Type B pancreatic cell (in vitro differentiated cells): Measurements from ENCODE around the gene NGEF. TPM values are rescaled to one million over a fixed set of nuclear protein-coding genes. Genes with fewer than 3 reads are reported as not detected.

Experiments used
- DNase-seq: peaks from one replicate; pipeline ENCODE4 v3.0.0; 2021; ENCODE audit warnings: mixed read lengths; ENCODE audit not compliant: unreplicated experiment; ENCODE audit errors: extremely low spot score
- H3K27ac Mint-ChIP-seq: 2 replicates; pipeline ENCODE4 v1.8.0; 2021; ENCODE audit warnings: mild to moderate bottlenecking, mixed read lengths
- H3K27me3 Mint-ChIP-seq: 2 replicates; pipeline ENCODE4 v1.8.0; 2021; ENCODE audit warnings: mixed read lengths
- H3K36me3 Mint-ChIP-seq: 2 replicates; pipeline ENCODE4 v1.8.0; 2021; ENCODE audit warnings: mixed read lengths
- H3K4me1 Mint-ChIP-seq: one replicate; pipeline ENCODE4 v1.8.0; 2021; ENCODE audit warnings: mixed read lengths; ENCODE audit not compliant: unreplicated experiment
- H3K4me3 Mint-ChIP-seq: 2 replicates; pipeline ENCODE4 v1.8.0; 2021; ENCODE audit warnings: mild to moderate bottlenecking, mixed read lengths
- H3K9me3 Mint-ChIP-seq: 2 replicates; pipeline ENCODE4 v1.8.0; 2021; ENCODE audit warnings: mixed read lengths
- total RNA-seq: library from RNA; stranded (reverse); gene quantifications from 2 replicates; pipeline ENCODE4 v1.2.1, GENCODE V29; 2021; ENCODE audit warnings: low replicate concordance
- TF ChIP-seq, protein P1 (sequence below): fragments of 200-600 bp; sonication (generic); conservative IDR thresholded peaks from 2 replicates; pipeline ENCODE4 v1.5.0; 2021; ENCODE audit warnings: antibody characterized with exemption, mild to moderate bottlenecking

The NGEF gene
- total RNA-seq, 1 donor from 2014 or later = 20.7 TPM

- peaks cover 6% of the 10 kb centered on the region for H3K4me1 Mint-ChIP-seq
- peaks cover 14% of the 10 kb centered on the region for H3K27me3 Mint-ChIP-seq
- no peak overlapping the region for H3K4me3 Mint-ChIP-seq
- DNase-seq = no peak
- H3K27ac Mint-ChIP-seq = no peak overlapping the region
- TF ChIP-seq, protein P1, sequence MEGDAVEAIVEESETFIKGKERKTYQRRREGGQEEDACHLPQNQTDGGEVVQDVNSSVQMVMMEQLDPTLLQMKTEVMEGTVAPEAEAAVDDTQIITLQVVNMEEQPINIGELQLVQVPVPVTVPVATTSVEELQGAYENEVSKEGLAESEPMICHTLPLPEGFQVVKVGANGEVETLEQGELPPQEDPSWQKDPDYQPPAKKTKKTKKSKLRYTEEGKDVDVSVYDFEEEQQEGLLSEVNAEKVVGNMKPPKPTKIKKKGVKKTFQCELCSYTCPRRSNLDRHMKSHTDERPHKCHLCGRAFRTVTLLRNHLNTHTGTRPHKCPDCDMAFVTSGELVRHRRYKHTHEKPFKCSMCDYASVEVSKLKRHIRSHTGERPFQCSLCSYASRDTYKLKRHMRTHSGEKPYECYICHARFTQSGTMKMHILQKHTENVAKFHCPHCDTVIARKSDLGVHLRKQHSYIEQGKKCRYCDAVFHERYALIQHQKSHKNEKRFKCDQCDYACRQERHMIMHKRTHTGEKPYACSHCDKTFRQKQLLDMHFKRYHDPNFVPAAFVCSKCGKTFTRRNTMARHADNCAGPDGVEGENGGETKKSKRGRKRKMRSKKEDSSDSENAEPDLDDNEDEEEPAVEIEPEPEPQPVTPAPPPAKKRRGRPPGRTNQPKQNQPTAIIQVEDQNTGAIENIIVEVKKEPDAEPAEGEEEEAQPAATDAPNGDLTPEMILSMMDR = no peak
- H3K36me3 Mint-ChIP-seq = no peaks in the 10 kb centered on the region
- H3K9me3 Mint-ChIP-seq = peaks cover 5% of the 10 kb centered on the region
Measured at GRCh38 chr2:232954691-232955090, 58.4 kb downstream of the NGEF start.

GRCh38 chr2:232951891-232952290 is 61.2 kb downstream of the NGEF start:
- Mint-ChIP-seq H3K4me1 (peaks cover 6% of the 10 kb centered on the region), H3K27ac (no peak overlapping the region), H3K4me3 (no peak overlapping the region), H3K27me3 (peaks cover 14% of the 10 kb centered on the region), H3K36me3 (no peaks in the 10 kb centered on the region), H3K9me3 (no peaks in the 10 kb centered on the region)
- TF ChIP-seq, protein P1 = no peak
- DNase-seq = no peak

DNA sequence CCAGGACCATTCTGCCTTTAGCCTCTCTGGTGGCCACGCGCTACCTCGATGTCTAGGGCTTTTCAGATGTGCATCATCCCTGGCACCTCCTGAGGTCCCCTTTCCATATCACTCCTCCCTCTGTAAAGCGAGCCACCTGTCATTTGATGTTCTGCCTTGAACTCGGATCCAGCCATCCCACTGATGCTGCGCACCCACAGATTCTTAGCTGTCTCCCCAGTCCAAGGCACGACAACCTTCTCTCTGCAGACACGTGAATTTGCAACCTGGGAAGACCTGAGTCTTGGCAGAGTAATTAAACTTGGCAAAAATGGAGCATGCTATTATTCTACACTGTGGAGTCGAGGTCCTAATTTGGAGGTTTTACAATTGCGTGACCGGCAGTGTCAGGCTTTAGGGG is 61.9 kb downstream of the NGEF start:
- Mint-ChIP-seq H3K4me1 (peaks cover 6% of the 10 kb centered on the region), H3K4me3 (no peak overlapping the region), H3K27ac (no peak overlapping the region), H3K9me3 (no peaks in the 10 kb centered on the region), H3K36me3 (no peaks in the 10 kb centered on the region), H3K27me3 (peaks cover 14% of the 10 kb centered on the region)
- DNase-seq = no peak
- TF ChIP-seq, protein P1 = no peak

DNA sequence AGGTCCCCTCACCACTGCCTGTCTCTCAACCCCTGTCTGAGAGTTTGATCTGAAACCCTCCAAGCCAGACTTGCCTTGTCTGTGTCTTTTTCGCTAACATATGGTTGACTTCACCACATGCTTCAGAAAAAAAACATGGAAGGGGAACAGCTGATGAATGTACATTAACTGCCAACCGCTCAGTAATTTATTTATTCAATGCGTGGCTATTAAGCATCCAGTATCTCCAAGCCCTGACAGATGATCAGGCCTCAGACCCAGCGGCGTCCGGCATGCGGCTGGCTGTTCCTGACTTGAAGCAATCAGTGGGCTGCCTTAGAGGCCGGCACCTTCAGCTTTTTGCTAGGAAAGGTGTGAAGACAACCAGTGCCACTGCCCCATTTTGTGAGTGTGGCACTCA is 62.3 kb downstream of the NGEF start:
- peaks cover 14% of the 10 kb centered on the region for H3K27me3 Mint-ChIP-seq
- no peak overlapping the region for H3K27ac Mint-ChIP-seq
- TF ChIP-seq, protein P1 = no peak
- no peaks in the 10 kb centered on the region for H3K9me3 Mint-ChIP-seq
- H3K36me3 Mint-ChIP-seq = no peaks in the 10 kb centered on the region
- DNase-seq = no peak
- H3K4me3 Mint-ChIP-seq = no peak overlapping the region
- H3K4me1 Mint-ChIP-seq = peaks cover 6% of the 10 kb centered on the region

- Mint-ChIP-seq H3K36me3 (no peaks in the 10 kb centered on the region), H3K27ac (no peak overlapping the region), H3K4me3 (no peak overlapping the region), H3K27me3 (peaks cover 14% of the 10 kb centered on the region), H3K4me1 (peaks cover 6% of the 10 kb centered on the region), H3K9me3 (no peaks in the 10 kb centered on the region)
- no peak for DNase-seq
- TF ChIP-seq, protein P1 = no peak
Measured at GRCh38 chr2:232949016-232949415, 64.0 kb downstream of the NGEF start.

DNA sequence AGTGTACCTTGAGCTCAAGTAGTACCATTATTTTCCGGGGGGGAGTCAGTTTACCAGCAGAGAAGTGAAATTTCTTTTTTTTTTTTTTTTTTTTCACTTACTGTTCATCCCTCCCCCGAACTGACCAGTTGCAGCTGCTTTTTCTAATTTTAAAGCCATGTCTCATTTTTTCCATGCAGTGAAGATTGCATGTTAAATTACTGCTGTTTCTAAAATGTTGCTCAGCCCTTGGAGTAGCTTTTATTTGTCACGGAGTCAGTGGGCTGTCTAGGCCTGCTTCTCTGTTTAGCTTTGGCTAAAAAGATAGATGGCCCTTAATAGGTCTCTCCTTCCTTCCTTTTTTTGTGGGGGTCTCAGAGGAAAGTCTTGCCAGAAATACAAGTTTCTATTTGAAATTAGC is 70.2 kb downstream of the NGEF start:
- no peak for DNase-seq
- TF ChIP-seq, protein P1 = no peak
- H3K36me3 Mint-ChIP-seq = no peaks in the 10 kb centered on the region
- peaks cover 11% of the 10 kb centered on the region for H3K9me3 Mint-ChIP-seq
- H3K4me3 Mint-ChIP-seq = no peak overlapping the region
- H3K4me1 Mint-ChIP-seq = no peaks in the 10 kb centered on the region
- H3K27ac Mint-ChIP-seq = no peak overlapping the region
- peaks cover 10% of the 10 kb centered on the region for H3K27me3 Mint-ChIP-seq
